HTR-8/SVneo (cell line): ENCODE results near the gene MT2A.

Experiments used
- DNase-seq: peaks from one replicate; pipeline ENCODE4 v3.0.0; 2011; ENCODE audit warnings: low spot score, mixed read lengths; ENCODE audit not compliant: insufficient read length
- FAIRE-seq: peaks from 2 replicates; lab custom pipeline; 2011; peaks lifted over from hg19 to GRCh38; lab: Jason Lieb, UNC

Gene MT2A

DNA sequence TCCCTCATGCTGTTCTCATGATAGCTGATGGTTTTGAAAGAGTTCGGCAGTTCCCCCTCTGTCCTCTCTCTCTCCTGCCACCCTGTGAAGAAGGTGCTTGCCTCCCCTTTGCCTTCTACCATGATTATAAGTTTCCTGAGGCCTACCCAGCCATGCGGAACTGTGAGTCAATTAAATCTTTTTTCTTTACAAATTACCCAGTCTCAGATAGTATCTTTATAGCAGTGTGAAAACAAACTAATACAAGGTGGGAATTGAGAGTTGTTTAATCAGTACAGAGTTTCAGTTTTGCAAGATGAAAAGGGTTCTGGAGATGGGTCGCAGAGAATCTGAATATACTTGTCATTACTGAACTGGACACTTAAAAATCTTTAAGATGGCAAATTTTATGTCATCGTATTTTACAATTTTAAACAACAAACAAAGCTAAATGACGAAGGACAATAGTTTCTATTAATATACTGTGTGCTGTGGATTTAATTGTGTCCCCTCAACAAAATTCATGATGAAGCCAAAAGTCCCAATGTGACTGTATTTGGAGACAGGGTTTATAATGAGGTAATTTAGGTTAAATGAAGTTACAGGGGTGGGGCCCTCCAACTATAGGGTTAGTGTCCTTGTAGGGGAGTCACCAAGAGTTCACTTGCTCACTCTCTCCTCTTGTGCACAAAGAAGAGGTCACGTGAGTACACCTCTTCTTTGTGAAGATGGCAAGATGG is 14.7 kb upstream of the MT2A start:
- no peak for FAIRE-seq
- no peak for DNase-seq

DNA sequence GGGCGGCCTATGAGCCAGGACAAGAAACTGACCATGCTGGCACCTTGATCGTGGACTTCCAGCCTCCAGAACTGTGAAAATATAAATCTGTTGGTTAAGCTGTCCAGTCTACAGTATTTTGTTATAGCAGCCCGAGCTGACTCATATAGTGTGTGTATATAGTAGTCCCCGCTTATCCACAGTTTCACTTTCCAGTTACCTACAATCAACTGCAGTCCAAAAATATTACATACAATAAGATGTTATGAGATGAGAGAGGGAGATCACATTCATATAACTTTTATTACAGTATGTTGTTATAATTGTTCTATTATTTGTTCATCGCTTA is 14.1 kb upstream of the MT2A start:
- DNase-seq (no peak), FAIRE-seq (no peak)

DNA sequence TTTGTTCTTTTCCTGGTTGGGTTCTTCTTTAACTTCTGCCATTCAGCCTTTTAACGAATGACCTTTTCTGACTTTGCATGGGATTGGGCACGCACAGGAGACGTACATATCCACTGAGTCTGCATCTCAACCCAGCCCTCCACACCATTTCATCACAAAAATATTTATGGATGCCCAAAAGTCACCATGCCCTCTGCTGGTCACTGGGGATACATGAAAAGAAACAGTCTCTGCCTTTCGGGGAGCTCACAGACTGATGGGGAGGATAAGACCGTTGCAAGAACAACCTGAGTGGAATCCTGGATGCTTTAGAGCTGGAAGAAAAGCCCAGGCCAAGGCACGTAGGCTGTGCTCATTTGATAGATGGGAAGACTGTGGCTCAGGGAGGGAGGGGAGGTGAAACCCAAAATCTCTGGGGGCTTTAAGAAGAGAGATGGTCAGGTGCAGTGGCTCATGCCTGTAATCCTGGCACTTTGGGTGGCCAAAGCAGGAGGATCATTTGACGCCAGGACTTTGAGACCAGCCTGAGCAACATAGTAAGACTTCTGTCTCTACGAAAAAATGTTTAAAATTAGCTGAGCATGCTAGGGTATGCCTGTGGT is 7.9 kb upstream of the MT2A start:
- peak; percentile 65 for DNase-seq
- FAIRE-seq: peak; percentile 91

DNA sequence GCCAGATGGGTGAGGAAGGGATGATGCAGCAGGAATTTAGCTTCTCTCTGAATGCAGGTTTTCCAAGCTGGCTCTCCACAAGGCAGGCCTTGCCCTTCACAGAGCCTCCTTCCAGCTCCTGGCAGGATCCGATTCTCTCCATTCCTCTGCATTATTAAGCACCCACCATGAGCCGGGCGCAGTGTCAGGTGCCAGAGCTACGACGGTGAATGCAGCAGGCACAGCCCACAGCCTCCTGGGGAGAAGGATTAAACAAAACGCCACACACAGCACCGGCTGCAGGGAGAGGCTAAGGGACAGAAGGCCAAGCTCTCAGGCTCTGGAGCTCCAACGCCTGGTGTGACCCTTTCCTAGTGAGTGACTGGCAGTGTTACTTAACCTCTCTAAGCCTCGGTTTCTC is 7.1 kb upstream of the MT2A start:
- DNase-seq (no peak), FAIRE-seq (no peak)

DNA sequence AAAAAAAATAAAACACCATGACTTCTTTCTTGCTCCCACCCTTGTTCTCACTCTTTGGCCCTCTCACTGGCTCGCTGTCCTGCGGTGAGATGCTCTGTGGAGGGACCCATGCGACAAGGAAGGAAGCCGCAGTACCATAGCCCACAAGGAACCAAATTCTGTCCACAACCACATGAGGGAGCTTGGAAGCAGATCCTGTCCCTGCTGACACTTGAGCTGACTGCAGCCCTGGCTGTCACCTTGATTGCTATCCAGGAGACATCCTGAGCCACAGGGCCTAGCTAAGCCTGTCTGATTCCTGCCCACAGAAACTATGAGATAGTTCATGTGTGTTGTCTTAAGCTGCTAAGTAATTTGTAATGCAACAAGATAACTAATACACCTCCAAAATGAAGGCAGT is 4.8 kb upstream of the MT2A start:
- FAIRE-seq: peak; percentile 48
- no peak for DNase-seq

DNA sequence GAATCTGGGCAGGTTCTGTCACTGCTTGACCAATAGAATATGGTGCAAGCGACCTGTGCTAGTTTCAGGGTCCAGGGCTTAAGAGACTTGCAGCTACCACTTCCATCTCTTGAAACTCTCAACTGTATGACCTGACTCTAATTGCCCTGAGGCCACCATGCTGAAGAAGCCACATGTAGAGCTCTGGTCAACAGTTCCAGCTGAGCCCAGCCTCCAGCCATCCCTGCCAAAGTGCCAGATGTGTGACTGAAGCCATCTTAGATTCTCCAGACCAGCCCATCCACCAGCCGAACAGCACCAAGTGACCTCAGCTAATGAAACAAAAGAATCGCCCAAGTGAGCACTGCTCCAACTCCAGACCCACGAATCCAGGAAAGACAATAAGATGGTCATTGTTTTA is 3.4 kb upstream of the MT2A start:
- no peak for FAIRE-seq

DNA sequence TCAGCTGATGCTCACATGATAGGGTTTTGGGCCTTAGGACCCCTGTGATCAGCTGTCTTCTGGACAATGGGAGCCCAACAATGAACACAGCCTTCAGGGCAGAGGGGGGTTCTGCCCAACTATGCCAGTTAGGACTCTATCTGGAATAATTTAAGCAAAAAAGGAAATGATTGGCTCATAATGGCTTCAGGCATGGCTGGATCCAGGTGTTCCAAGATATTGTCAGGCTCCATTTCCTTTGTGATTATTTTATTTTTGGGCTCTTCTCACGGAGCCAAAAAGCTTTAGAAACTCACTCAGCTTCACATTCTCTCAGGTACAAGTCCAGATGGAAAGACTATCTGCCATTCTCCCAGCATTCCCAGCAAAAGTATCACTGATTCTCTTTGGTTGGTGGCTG is 2.9 kb upstream of the MT2A start:
- DNase-seq (no peak), FAIRE-seq (no peak)

More for the DNA sequence above, 3.4 kb upstream of the MT2A start:
- DNase-seq: no peak

DNA sequence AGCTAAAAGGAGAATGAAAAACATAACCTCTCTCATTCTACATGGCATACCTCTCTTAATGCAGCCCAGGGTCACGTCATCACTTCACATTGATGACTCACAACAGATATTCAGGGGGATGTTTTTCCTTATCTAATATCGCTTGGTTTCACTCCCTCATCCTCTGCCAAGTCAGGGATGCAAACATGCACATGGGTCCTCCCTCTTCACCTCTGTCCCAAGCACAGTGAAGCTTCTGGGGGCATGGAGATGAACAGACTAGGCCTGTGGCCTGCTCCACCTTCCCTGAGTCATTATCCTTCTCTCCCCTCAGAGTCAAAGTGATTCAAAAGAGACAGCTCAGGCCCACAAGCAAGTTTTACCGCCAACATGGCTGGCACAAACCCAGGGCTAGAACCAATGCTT is 2.3 kb upstream of the MT2A start:
- FAIRE-seq (no peak), DNase-seq (no peak)

DNA sequence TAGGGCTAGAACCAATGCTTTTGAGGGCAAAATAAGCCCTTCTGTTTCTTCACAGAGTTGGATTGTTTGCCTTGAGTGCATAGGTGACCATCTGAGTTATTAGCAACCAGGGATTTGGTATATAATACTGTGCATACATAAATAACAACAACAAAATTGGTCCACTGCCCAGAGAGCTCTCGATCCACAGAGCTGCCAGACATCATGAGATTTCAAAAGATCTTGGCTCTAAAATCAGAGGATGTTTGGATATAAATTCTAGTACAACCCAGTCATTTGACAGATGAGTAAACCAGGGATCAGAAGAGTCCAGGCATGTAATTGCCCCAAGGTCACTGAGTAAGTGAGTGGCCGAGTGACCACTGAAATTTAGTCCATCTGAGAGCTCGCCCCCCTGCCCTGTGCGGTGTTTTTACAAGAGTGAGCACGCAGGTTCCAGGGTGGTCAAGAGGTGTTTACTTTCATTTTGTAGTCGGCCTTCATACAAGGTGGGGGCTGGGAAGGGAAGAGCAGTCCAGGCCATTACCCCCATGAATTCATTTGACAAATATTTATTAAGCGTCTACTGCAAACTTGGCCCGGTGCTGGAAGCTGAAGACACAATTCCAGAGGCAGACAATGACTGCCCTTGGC is 1.8 kb upstream of the MT2A start:
- peak; percentile 54 for DNase-seq
- FAIRE-seq: no peak

DNA sequence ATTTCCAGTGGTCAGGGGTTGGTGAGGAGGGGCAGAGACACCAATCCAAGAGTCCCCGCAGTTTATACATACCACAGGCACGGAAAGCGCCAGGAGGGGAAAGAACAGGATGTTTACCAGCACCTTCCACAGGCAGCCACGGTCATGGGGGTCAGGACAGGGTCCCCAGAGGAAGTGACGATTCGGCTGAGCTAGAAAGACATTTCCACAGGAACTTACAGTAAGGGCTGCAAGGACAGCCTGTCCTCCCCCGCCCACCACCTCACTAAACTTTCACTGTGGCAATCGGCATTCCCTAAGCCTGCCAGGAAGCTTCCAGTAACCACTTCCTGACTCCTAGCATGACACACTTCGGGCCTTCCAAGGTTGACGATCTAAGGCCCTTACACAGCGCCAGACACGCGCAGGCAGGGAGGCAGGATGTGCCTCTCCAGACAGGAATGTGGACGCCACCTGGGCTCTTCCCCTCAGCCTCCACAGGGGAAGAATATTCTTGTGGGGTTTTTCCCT is 1.2 kb upstream of the MT2A start:
- FAIRE-seq (peak; percentile 33), DNase-seq (peak; percentile 89)

DNA sequence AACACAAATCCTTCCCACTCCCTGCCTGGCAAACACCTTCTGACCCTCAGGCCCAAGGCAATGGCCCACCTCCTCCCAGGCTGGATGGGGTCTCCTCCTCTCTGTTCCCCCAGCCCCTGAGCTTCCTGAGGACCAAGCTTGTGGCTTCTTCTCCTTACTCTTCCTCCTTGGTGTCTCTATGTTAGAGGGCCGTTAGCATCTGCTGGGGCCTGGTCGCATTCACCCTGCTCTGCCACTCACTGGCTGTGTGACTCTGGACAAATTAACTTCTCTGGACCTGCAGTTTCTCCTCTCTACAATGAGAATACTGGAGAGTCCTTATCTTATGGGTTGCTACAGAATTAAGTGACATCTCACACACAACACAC is 725 bp upstream of the MT2A start:
- FAIRE-seq (no peak), DNase-seq (no peak)

DNA sequence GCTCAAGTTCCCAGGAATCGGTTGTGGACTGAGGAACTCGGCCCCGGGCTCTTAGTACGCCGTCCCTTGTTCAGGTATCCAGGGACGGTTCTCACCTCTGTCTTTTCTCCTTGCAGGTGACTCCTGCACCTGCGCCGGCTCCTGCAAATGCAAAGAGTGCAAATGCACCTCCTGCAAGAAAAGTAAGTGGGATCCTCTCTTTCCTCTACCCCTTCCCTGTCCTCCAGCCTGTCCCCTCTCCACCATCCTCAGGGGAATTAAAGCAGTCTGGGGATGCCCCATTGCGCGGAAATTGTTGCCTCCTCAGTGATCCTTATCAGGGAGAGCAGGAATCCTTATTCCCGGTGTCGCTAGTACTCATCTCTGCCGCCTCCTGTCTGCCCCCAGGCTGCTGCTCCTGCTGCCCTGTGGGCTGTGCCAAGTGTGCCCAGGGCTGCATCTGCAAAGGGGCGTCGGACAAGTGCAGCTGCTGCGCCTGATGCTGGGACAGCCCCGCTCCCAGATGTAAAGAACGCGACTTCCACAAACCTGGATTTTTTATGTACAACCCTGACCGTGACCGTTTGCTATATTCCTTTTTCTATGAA is 585 bp downstream of the MT2A start:
- FAIRE-seq: no peak

DNA sequence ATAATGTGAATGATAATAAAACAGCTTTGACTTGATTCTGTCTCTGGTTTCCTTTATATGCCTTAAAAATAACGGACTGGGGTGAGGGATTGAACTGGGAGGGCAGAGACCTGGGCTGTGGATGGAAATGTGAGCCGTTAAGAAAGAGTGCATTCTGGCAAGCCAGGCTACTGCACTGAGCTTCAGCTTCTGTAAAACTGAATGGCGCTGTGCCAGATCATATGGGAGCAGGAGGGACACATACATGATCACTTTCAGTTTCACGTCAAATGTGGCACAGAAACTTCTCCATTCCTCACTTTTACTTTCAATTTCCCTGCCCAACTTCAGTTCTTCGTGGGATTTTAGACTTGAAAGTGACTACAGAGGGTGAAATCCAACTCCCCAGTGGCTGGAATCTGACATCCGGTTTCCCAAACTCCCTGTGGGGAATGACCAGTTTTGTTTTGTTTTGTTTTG is 1.1 kb downstream of the MT2A start:
- DNase-seq: no peak
- FAIRE-seq: no peak

More for the DNA sequence above, 585 bp downstream of the MT2A start:
- no peak for DNase-seq

DNA sequence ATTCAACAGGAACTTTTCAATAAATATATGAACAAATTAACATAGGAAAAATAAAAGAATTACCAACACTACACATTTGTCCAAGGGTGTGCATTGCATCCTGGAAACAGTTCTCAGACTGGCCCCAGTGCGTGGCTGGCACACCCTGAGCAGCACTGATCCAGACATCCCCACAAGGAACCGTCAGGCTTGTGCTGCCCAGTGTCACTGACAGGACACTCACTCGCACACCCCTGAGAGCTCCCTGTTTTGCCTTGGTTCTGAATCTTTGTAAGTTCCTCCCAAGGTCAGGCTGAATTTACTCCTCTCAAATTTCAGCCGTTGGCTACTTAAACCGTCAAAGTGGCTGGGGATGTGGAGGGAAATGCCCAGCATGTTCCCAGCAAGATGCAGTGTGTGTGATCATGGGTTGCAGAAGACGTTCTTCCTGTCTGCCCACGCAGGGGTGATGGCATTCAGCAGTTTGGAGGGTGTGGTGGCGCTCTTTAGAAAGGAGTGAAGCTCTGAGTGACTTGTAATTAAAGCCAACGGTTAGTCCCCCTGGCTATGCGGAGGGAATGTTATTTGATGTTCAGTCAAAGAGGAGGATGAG is 1.7 kb downstream of the MT2A start:
- peak; percentile 69 for FAIRE-seq
- DNase-seq: no peak

DNA sequence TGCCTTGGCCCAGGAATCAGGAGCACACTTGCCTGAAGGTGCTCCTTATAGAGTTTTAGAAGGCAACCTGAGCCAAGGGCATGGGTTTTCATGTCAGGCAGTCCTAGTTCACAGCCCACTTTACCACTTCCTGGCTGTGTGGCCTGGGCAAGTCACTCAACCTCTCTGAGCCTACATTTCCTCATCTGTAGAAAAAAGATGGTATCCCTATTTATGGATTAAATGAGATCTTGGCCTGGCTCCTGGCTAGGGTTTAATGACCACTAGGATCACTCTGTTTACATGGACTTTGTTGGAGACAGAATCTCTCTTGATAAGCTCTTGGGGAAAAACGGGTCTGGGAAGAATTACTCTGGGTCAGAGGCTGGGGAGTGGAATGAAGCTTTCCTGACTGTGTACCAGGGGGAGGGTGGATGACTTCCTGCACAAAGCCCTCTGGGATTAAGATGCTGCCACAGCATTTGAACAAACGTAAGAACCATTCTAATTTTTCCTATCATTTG is 2.3 kb downstream of the MT2A start:
- FAIRE-seq (no peak), DNase-seq (no peak)

DNA sequence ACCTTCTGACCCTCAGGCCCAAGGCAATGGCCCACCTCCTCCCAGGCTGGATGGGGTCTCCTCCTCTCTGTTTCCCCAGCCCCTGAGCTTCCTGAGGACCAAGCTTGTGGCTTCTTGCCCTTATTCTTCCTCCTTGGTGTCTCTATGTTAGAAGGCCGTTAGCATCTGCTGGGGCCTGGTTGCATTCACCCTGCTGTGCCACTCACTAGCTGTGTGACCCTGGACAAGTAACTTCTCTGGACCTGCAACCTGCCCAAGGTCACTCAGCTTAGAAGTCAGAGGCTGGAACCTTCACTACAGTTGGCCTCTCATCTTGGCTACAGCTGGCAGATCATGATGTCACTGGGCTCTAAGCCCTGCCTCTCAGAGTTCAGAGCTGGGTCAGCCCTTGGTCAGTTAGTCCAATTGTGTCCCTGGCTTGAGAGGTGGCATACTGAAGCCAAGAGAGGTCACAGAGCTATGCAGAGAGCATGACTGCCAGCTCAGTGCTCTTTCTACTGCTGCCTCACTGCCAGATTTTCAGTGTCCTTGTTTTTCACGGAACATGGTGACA is 3.0 kb downstream of the MT2A start:
- DNase-seq: no peak

DNA sequence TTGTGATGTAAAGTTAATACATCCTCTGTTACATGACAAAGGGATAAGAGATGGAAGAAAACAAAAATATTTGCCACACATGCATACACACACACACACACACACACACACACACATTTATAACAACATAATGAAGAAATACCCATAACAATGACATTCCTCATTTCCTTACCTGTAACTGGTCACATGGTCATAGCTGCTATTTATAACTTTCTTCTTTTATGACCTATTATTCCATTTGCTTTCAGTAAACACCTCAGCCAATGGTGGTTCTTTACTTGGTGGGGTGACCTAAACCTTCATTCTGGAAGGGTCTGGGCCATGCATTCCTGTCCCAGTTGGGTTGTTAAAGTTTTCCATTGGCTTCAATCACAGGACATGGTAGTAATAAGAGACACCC is 5.3 kb downstream of the MT2A start:
- FAIRE-seq (no peak), DNase-seq (no peak)

More for the DNA sequence above, 3.0 kb downstream of the MT2A start:
- FAIRE-seq: no peak

DNA sequence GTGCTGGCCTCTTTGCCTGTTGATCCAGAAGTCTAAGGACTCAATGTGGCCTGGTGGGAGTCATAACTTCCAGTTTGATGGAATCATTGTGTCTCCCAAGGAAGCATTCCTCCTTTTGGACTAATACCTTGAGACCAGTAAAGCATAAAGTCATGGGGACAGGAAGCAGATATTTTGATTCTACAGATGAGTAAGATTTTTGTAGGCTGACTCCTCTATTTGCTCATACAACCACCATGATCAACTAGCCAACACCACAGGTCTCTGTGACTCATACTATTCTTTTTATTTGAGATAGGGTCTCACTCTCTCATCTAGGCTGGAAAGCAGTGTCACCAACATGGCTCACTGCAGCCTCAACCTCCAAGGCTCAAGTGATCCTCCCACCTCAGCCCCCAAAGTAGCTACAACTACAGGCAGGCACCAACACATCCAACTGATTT is 6.2 kb downstream of the MT2A start:
- peak; percentile 13 for FAIRE-seq
- no peak for DNase-seq

DNA sequence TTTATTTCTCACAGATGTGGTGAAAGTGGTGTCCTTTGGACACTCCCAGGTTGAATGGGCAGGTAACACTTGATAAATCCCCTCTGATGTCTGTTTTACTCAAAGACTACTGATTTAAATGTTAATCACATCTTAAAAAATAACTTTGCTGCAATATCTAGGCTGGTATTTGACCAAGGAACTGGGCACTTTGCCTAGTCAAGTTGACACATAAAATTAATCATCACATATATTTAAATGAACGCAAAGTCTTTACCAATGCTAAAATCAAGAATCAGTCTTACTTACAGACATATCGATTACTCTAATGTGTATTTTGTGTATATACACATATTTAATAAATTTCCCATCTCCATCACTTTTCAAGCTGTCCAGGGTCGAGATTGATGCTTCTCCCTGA is 7.0 kb downstream of the MT2A start:
- DNase-seq (no peak), FAIRE-seq (no peak)

DNA sequence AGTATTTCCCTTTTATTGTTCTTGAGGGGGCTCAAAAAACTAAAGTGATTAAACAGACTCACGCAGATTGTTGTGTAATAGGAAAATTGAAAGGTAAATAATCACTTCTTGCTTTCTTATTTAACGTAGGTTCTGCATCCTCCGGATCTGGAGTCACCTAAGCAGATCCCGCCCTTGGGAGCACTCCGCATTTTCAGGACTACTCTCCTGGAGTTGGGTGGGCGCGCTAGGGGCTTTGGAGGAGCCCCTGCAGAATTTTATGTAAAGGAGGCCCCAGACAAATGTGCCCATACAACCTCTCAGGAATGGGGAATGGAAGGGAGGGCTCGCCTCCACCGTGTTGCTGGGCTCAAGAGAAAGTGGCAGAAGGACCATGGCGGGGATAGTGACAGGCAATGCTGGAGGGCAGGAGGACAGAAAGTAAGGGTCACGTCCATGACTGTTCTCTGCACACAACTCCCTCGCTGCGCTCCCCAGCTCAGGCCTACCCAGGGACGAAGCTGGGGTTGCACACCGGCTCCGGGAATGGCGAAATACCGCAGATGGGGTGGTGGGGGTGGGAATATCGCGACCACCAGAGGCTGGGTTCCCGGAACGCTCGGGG is 8.3 kb downstream of the MT2A start:
- no peak for FAIRE-seq
- DNase-seq: no peak
